T-helper 9 cell (primary cell): ENCODE measurements around the gene ZNF853.
"Not testable (repeated sequence)": the region's sequence is repeated elsewhere in the genome, so short reads cannot be mapped to it uniquely, and the experiment has no call there.

ENCODE experiments used
- DNase-seq: peaks from one replicate; pipeline ENCODE4 v3.0.0-alpha.2; 2020

ZNF853 gene

GRCh38 chr7:6653071-6654003 lies 37.9 kb downstream of the ZNF853 start:
- no peak for DNase-seq

GRCh38 chr7:6654113-6654841 lies 38.9 kb downstream of the ZNF853 start:
- no peak for DNase-seq

GRCh38 chr7:6654842-6655610 lies 39.6 kb downstream of the ZNF853 start:
- DNase-seq: no peak

- no peak for DNase-seq
Measured at GRCh38 chr7:6655636-6656385, 40.4 kb downstream of the ZNF853 start.

- DNase-seq: no peak
Measured at GRCh38 chr7:6656413-6656812, 41.0 kb downstream of the ZNF853 start.

GRCh38 chr7:6658618-6659345 lies 43.4 kb downstream of the ZNF853 start:
- DNase-seq: no peak

- not testable (repeated sequence) for DNase-seq
Measured at GRCh38 chr7:6670851-6671250, 55.4 kb downstream of the ZNF853 start.
